ENCODE data around the gene ZMIZ1. TPM values are rescaled to one million over a fixed set of nuclear protein-coding genes. Genes with fewer than 3 reads are reported as not detected.
A peak's percentile ranks its signal among the peaks of the same experiment; 100 is the strongest.

ZMIZ1 gene
- total RNA-seq, 4 donors from 2014 or later = 22.7 to 37.5 (median 31.7) TPM

DNA sequence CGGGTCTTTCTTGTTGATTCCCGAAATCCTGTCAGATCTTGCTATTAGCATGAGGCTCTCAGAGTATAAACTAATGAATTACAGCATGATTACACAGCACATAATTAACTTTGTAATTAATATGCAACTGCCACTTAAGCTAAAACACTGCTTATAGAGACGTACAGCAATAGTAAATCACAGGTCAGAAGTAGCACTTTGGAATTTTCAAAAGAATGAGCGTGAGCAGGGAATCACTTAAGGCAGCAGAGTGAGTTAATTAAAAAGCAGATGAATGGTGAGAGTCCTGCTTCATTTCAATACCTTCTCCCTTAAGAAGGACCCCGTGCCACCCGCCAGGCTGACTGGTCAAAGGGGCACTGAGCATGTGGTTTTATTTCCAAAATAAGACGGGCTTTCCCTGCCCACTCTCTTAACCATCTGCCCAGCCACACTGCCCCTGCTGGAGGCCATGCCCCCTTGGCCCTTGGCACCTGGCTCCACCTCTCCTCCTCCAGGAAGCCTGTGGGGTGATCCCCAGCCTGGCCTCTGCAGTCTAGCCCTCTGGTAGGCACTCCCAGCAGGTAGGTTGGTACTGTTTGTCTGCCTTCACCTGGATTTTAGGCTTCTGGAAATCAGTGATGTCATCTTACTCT, 117.8 kb downstream of the ZMIZ1 start:
- H3K36me3 ChIP-seq = peaks cover 0 to 5% of the 10 kb centered on the region in 2 donors
- H3K4me3 ChIP-seq = no peak overlapping the region
- intact Hi-C loops (cut with DNase I; ENCODE audit: low total_unique reads) (no loop called here), in situ Hi-C loops (cut with MboI; ENCODE audit: low sequenced_read_pairs in 4 of 4) (loop anchor here (25.0 kb wide), 4 partner anchors 224 to 1149 kb away; partner anchors contain the start of genes POLR3A (in 1 of the 4) and RPS24 (in 1 of the 4))
- no peak for TF ChIP-seq POLR2A (IDR thresholded peaks at IDR 0.05)
- TF ChIP-seq, protein P1, sequence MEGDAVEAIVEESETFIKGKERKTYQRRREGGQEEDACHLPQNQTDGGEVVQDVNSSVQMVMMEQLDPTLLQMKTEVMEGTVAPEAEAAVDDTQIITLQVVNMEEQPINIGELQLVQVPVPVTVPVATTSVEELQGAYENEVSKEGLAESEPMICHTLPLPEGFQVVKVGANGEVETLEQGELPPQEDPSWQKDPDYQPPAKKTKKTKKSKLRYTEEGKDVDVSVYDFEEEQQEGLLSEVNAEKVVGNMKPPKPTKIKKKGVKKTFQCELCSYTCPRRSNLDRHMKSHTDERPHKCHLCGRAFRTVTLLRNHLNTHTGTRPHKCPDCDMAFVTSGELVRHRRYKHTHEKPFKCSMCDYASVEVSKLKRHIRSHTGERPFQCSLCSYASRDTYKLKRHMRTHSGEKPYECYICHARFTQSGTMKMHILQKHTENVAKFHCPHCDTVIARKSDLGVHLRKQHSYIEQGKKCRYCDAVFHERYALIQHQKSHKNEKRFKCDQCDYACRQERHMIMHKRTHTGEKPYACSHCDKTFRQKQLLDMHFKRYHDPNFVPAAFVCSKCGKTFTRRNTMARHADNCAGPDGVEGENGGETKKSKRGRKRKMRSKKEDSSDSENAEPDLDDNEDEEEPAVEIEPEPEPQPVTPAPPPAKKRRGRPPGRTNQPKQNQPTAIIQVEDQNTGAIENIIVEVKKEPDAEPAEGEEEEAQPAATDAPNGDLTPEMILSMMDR (IDR thresholded peaks at IDR 0.05 in 4 of 5, conservative IDR thresholded peaks at IDR 0.05 in 1 of 5) = no peak
- DNase-seq (no peak), ATAC-seq (no peak)
- peaks cover 48 to 50% of the 10 kb centered on the region in 2 donors for H3K4me1 ChIP-seq
- no peaks in the 10 kb centered on the region for H3K27me3 ChIP-seq
- H3K9me3 ChIP-seq = no peaks in the 10 kb centered on the region
- H3K27ac ChIP-seq = peak overlapping the region in 1 of 4 donors; percentile 53

DNA sequence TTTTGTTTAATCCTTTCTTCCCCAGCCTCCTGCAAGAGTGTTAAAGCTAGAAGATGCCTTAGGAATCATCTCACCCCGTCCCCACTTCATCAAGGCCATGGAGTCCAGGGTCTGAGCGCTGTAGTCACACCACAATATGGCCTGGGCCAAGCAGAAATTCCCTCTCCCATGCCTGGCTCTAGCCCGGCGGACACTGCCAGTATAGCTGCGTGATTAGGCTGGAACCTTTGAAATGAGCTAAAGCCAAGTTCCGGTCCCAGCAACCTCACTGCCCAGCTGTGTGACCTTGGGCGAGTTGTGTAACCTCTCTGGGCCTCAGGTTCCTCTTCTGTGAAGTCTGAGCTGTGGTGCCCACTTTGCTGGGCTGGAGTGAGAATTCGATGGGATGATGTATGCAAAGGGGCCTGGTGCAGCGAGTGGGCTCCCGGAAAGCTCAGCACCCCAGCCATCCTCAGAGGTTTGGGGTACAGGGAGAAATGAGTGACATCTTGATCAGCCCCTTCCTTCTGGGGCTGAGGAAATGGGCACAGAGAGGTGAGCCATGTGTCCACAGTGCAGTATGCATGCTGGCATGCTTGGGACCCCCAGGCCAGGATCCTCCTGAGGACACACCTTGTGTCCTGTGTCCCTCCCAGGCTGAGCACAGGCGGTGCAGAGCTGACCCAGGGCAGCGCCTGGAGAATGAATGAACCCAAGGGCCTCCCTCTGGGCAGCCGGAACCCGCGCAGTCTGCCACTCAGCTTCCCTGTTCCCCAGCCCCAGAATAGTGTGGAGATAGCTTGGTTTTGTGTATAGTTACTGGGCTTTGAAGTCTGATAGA, 118.6 kb downstream of the ZMIZ1 start:
- H3K9me3 ChIP-seq = no peaks in the 10 kb centered on the region
- ATAC-seq (no peak), DNase-seq (no peak)
- intact Hi-C loops (cut with DNase I; ENCODE audit: low total_unique reads) = no loop called here
- TF ChIP-seq, protein P1 (IDR thresholded peaks at IDR 0.05 in 4 of 5, conservative IDR thresholded peaks at IDR 0.05 in 1 of 5) = no peak
- TF ChIP-seq POLR2A (IDR thresholded peaks at IDR 0.05) = no peak
- no peaks in the 10 kb centered on the region for H3K27me3 ChIP-seq
- H3K36me3 ChIP-seq = peaks cover 0 to 5% of the 10 kb centered on the region in 2 donors
- no peak overlapping the region for H3K4me3 ChIP-seq
- H3K27ac ChIP-seq = no peak overlapping the region
- peaks cover 53 to 57% of the 10 kb centered on the region in 2 donors for H3K4me1 ChIP-seq
- in situ Hi-C loops (cut with MboI; ENCODE audit: low sequenced_read_pairs in 4 of 4) = loop anchor here (25.0 kb wide), 4 partner anchors 225 to 1150 kb away; partner anchors contain the start of genes POLR3A (in 1 of the 4) and RPS24 (in 1 of the 4)

DNA sequence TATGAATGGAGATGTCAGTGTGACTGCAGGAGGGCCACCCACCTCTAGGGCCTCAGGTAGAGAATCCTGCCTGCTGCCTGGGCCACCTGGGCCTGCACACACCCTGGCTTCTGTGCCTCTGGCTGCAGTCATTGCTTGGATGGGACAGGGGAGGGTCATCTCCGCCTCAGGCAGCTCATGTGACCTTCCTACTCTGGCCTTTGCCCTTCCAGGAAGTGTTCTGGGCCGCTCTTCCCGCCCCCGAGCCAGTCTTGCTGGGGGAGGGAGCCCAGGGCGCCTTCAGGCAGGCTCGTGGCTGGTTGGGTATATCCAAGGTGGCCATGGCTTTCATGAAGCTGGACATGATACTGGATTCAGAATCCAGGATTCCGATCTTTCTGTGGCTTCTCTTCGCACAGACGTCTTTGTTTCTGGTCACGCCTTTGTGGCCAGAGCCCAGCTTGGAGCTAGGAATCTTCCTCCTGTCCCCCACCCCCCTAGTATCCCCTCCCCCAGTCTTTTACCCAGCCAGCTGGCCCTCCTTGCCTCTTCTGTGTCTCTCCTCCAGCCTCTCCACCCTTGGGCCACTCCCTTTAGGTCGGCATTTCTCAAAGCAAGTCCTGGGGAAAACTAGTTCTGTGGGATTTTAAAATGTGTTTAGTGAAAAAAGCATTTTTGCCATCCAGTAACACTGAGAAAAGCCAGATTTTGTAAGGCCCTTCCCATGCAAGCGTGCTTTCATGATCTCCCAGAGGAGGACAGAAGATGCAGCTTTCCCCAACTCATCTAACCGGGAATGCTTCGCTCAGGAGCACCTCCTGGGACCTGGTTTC, 119.6 kb downstream of the ZMIZ1 start:
- TF ChIP-seq, protein P1 (IDR thresholded peaks at IDR 0.05 in 4 of 5, conservative IDR thresholded peaks at IDR 0.05 in 1 of 5) = no peak
- no peak for TF ChIP-seq POLR2A (IDR thresholded peaks at IDR 0.05)
- Histone ChIP-seq H3K4me3 (no peak overlapping the region), H3K27ac (no peak overlapping the region), H3K9me3 (no peaks in the 10 kb centered on the region), H3K4me1 (peaks cover 52 to 56% of the 10 kb centered on the region in 2 donors), H3K27me3 (no peaks in the 10 kb centered on the region), H3K36me3 (peaks cover 0 to 5% of the 10 kb centered on the region in 2 donors)
- in situ Hi-C loops (cut with MboI; ENCODE audit: low sequenced_read_pairs in 4 of 4) = loop anchor here (25.0 kb wide), 4 partner anchors 226 to 1151 kb away; partner anchors contain the start of genes POLR3A (in 1 of the 4) and RPS24 (in 1 of the 4)
- no peak for DNase-seq
- ATAC-seq = no peak
- intact Hi-C loops (cut with DNase I; ENCODE audit: low total_unique reads) = no loop called here

DNA sequence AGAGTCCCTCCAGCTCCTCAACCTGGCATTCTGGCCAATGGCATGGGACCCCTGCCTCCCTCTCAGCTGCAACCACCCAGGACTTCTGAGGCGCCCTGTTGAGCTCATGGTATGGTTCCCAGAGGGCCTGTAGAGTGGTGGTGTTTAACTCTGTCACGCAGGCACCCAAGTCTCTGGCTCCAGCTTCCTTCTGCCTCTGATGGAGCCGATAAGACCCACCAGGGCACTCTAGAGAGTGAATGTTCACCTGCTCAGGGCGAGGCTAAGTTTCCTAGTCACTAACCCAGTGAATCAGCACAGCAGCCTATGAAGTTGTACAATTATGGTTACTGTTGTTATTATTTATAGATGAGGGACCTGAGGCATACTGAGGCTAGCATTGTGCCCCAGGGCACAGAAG, 120.4 kb downstream of the ZMIZ1 start:
- H3K27ac ChIP-seq = no peak overlapping the region
- no peaks in the 10 kb centered on the region for H3K27me3 ChIP-seq
- peaks cover 44 to 48% of the 10 kb centered on the region in 2 donors for H3K4me1 ChIP-seq
- no peak for DNase-seq
- in situ Hi-C loops (cut with MboI; ENCODE audit: low sequenced_read_pairs in 4 of 4) (loop anchor here (25.0 kb wide), 4 partner anchors 227 to 1152 kb away; partner anchors contain the start of genes POLR3A (in 1 of the 4) and RPS24 (in 1 of the 4)), intact Hi-C loops (cut with DNase I; ENCODE audit: low total_unique reads) (no loop called here)
- no peaks in the 10 kb centered on the region for H3K9me3 ChIP-seq
- TF ChIP-seq POLR2A (IDR thresholded peaks at IDR 0.05) = no peak
- peaks cover 0 to 5% of the 10 kb centered on the region in 2 donors for H3K36me3 ChIP-seq
- H3K4me3 ChIP-seq = no peak overlapping the region
- no peak for ATAC-seq

Data from gastrocnemius medialis (tissue), 4 donors.